PC-9 (cell line): ENCODE data around the gene IRF6.

ENCODE experiments used
- EZH2 ChIP-seq: fragments of 200-600 bp; sonication (generic); IDR thresholded peaks from 2 replicates; pipeline ENCODE4 v1.8.0; 2017; ENCODE audit warnings: antibody characterized with exemption, low read depth
- TF ChIP-seq, protein P1 (sequence below): fragments of 200-600 bp; sonication (generic); conservative IDR thresholded peaks from 2 replicates; pipeline ENCODE4 v1.6.1; 2017; ENCODE audit warnings: mixed run types, antibody characterized with exemption, mild to moderate bottlenecking, moderate library complexity

DNA sequence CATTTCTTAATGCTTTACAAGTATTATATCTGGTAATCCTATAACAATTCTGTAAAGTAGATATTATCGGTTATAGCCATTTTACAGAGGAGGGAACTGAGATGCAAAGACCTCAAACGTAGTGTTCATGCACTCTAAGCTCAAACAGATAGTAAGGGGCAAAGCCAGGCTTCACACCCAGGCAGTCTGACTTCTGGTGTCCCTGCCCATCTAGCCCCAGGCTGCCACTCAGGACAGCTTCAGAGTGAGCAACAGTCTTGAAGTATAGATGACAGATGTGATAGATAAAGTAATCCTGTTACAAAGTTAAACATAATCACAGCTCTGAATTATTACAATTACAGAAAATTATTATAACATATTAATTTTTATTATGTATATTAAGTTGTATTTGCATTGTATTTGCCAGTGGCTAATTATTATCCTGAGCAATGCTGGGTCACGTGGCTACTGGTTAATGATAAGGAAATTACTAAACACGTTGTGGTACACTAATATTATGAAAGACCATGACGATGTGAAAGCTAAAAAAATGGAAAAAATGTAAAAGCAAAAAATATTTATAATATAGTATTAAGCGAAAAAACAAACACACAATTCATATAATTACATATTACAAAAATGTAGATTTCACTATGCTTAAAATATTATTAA lies 56.1 kb downstream of the IRF6 start:
- TF ChIP-seq, protein P1, sequence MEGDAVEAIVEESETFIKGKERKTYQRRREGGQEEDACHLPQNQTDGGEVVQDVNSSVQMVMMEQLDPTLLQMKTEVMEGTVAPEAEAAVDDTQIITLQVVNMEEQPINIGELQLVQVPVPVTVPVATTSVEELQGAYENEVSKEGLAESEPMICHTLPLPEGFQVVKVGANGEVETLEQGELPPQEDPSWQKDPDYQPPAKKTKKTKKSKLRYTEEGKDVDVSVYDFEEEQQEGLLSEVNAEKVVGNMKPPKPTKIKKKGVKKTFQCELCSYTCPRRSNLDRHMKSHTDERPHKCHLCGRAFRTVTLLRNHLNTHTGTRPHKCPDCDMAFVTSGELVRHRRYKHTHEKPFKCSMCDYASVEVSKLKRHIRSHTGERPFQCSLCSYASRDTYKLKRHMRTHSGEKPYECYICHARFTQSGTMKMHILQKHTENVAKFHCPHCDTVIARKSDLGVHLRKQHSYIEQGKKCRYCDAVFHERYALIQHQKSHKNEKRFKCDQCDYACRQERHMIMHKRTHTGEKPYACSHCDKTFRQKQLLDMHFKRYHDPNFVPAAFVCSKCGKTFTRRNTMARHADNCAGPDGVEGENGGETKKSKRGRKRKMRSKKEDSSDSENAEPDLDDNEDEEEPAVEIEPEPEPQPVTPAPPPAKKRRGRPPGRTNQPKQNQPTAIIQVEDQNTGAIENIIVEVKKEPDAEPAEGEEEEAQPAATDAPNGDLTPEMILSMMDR, result no peak
- no peak for TF ChIP-seq EZH2
